ENCODE measurements around the gene OAS1.

- TF ChIP-seq CTCF (conservative IDR thresholded peaks at IDR 0.05 in 1 of 2, IDR thresholded peaks at IDR 0.05 in 1 of 2; ENCODE audit: extremely low read depth in 1 of 2, insufficient read depth in 1 of 2, low read depth in 1 of 2, low read length in 2 of 2), result no peak
- no peak for TF ChIP-seq EZH2 (IDR thresholded peaks at IDR 0.05; ENCODE audit: borderline replicate concordance, low read length)
Measured at GRCh38 chr12:112859291-112859690, 47.5 kb upstream of the OAS1 start.
